Activated CD8-positive, alpha-beta memory T cell treated with anti-CD3 and anti-CD28 coated beads, Interleukin-2, amount 50 U/mL, for 4 hours (primary cell): Measurements from ENCODE around the gene DAB2.
"Not testable (repeated sequence)": the region's sequence is repeated elsewhere in the genome, so short reads cannot be mapped to it uniquely, and the experiment has no call there.

ENCODE experiments used
- DNase-seq: peaks from one replicate; pipeline ENCODE4 v3.0.0-alpha.2; 2020

The DAB2 gene

GRCh38 chr5:39417979-39418378, 6.8 kb downstream of the DAB2 start:
- DNase-seq = no peak

- DNase-seq = no peak
Measured at GRCh38 chr5:39415201-39415600, 9.6 kb downstream of the DAB2 start.

DNA sequence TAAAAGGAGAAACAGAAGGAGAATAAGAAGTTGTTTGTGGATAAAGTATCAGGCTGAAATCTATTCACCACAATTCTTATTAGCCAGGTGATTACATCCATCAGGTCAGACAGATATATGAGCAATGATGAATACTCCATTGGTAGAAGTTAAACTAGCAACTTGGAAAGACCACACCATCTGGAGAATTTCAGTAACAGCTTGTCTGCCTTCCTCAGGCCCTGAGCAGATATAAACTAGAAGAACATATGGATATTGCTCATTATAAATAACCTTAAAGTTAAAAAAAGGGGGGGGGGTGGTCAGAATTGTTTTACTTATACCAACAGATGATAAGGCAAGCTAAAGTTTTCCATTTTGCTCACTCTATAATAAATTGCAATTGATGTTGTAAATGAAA, 10.4 kb downstream of the DAB2 start:
- no peak for DNase-seq

DNA sequence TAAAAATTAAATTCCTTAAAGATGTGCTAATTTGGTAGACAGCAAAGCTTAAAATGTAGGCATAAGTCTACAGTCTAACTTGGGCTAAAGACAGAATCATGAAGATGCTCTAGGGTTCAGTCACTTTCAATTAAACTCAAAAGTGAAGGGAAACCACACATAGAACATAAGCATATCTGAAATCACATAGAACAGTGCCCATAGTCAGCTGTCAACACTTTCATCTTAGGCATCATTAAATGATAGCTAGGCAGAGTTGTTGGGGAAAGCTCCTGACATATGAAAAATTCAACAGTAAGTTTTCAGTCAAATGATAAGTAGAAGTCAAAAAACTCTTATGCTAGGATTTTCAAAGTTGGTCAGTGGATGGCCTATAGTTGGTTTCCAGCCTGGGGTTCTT, 11.0 kb downstream of the DAB2 start:
- DNase-seq = no peak

DNA sequence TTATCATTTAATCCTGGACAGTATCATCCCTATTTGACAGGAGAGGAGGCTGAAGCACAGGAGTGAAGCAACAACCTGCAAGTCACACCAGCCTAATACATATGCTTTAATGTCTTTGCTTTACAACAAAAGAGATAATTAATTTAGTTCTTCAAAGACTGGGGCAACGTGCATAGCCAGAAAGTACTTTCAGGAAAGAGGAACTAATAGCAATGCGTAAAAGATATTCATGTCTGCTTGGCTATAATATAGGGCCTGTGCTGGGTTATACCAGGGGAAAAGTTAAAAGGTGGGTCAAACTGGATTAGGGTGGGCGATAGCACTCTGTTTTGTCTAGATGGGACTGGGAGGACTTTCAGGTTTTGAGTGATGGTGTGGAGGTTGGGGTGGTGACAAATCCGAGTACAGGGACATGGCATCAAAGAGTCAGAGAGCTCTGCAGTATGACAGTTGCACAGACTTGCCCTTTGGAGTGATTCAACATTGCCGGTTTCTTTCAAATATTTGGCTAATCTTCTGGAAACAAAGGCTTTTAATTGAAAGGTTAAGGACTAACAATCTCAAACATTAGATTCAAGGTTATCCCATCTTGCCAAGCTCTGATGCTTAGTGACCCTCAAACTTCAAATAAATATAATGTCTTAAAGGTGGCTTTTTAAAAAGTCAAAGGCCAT, 11.9 kb downstream of the DAB2 start:
- DNase-seq = no peak

DNA sequence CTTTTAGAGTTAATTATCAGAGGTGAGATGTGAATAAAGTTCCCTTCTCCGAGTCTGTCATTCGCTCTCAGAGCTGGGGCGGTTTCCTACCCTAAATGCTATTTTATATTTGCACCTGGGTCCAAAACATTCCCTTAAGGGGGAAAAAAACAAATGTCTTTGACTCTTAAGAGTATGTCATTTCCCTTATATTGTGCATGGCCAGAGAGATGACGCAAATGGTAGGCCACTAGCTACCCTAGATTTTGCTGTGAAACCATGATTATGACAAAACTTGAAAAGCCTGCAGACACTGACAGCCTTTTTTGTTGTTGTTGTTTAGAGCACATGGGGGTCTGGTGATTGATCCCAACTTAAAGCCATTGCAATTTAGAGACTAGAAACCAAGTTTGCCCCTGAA, 12.8 kb downstream of the DAB2 start:
- DNase-seq = no peak

DNA sequence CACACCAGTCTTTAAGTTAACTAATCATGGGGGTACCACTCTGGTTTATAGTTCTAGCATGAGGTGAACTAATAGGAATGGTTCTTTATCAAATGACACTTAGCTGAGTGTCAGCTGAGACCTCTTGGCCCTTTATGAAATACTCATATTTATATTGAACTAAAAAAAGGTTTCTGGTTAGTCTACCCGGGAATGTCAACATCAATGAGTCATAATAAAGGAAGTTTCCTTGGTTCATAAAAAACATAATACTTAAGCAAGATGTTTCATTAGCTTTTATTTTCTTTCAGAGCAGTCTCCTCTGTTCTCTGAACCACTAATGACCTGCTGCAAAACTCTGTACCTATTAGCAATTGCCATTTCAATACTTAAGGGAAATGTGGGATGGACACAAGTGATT, 13.7 kb downstream of the DAB2 start:
- no peak for DNase-seq

GRCh38 chr5:39409033-39409432, 15.7 kb downstream of the DAB2 start:
- no peak for DNase-seq

DNA sequence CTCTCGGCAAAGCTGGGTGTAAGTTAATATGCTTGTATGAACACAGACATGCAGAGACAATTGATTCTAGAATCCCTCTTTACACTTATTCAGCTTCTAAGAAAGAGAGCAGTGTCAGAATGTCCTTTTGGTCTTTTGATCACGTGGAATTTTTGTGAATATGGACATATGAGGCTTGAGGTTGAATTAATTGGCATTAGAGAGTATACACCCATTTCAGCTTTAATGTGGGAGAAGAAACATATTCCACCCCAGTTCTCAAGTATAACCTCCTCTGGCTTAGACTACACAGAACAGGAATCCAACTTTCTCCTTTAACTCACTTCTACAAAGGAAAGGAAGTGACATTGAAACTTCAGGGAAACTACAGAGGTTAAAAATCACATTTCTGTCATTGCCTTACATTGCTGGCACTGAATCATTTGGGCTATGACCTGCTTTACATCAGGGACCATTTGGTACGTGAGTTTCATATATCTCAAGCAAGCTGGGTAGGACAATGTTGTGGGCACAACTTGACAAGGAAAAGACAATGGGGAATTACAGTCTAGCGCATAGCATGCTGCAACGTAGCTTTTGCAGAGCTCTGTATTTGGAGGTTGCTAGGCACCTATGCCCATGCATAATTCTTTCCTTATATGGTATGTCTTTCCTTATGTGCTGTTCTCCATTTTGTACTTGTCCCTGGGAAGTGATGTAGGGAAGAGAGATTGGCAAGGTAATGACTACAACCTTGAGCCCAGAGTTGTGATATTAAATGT, 19.5 kb downstream of the DAB2 start:
- DNase-seq = no peak

GRCh38 chr5:39403761-39404160, 21.0 kb downstream of the DAB2 start:
- not testable (repeated sequence) for DNase-seq

DNA sequence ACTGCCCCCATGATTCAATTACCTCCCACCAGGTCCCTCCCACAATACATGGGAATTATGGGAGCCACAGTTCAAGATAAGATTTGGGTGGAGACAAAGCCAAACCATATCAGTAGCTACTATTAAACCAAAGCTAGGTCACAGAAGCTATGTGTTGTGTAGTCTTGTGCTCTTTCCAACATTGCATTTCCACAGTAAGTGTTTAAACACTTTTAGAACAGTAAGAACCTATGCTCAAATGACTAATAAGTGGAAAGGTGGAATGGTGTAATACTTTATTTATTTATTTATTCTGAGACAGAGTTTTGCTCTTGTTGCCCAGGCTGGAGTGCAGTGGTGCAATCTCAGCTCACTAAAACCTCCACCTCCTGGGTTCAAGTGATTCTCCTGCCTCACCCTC, 22.6 kb downstream of the DAB2 start:
- not testable (repeated sequence) for DNase-seq

DNA sequence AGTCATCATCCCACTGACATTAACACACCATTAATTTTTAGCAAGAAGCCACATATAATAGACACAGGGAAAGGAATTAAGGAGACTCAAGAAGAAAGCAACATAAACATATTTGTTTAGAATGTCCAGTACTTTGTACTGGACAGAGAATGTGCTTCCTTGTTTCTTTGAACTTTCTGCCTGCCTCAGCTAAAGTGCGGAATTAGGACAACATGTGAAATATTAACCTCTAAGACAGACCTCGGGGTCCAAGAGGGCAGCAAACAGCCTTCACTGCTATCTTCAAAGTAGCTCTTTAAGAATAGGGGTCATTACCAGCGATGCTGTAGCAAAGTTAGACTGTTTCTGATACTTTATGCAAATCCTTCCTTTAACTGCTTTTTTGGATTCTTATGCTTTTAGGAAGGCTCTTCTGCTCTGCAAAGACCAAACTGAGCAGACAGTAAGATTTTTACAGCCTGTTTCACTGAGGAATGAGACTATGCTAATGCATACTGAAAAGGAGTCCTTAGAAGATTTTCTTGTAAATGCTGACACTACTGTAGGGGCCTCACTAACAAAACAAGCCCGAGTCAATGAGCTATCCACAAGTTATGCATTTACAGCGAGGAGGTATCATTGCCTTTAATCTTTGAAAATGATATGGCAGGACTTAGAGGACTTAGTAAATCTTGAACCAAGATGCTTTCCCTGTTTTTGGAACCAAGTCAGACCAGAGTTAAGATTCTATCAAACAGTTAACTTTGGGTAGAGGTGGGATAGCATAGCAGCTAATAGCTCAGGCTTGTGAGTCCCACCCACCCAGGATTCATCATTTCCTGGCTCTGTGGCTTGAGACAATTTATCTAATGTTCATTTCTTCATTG, 23.8 kb downstream of the DAB2 start:
- no peak for DNase-seq

DNA sequence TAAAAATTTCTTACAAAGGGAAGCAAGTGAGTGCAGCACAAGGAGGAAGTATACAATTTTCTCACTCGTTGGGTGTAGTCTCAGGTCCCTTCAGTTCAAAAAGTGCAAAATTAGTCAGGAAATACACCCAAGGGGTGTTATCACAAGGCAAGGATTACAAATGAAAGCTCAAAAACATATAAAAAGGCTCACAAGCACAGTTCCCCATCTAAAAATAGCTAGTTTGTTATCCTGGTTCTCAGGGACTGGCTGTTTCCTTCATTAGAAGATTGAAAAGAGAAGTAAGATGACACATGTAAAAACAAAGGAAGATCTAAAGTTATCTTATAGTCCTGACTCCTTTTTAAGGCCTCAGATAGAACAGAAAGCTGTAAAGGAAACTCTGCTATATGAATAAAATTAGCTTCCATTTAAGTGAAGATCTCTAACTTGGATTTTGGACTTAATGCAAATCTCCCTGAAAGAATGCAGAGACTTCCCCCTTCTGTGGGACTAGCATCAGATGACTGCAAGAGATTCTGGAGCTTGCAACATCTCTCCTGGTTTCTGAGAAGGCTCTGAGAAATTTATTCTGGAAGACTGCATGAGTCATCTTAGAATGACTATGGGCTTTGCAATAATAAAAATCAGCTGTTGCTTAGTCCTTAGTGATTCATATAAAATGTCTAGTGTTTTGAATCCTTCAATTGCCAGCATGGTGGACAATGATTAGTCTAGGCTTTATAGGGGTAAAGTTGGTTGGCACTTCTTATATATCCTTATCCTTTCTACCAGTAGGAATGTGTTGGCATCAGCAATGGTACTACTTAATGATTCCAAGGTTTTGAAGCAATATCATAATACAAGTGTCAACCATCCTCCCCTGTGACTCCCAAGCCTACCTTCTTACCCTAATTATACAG, 25.4 kb downstream of the DAB2 start:
- no peak for DNase-seq

- DNase-seq = no peak
Measured at GRCh38 chr5:39396843-39397242, 27.9 kb downstream of the DAB2 start.

DNA sequence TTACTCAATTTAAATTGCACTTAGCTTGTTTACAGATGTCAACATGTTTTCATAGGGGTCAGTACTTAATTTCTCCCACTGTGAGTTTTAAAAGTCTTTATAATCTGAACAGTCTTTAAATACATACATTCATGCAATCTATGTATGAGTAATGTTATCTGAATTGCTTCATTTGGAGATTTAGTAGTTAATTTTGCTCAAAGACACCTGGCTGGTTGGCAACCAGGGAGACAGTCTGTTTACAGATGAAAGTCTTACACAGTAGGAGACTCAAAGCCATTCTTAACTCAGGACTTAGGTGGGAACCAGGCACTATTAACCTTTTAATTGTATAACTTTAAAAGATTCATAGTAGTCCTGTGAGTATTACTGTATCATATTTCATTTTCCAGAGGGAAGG, 29.3 kb downstream of the DAB2 start:
- no peak for DNase-seq

GRCh38 chr5:39394946-39395345, 29.8 kb downstream of the DAB2 start:
- no peak for DNase-seq

DNA sequence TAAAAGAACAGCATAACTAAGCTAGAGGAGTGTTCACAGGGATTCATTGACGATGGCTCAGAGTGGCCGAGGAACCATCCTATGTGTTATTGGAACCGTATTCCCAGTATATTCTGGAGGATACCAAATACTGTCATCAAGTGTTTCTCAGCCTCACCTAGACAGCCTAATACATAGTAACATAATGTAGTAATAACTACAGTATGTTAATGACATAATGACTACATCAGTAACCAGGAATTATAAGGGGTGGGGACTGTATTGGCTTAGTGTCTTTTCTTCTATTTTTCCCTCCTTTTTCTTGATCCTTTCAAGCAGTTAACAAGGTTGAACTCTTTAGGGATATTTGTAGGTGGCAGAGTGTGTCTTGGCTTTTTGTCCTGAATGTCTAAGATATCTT, 33.8 kb downstream of the DAB2 start:
- DNase-seq = no peak

- DNase-seq = no peak
Measured at GRCh38 chr5:39387293-39387692, 37.5 kb downstream of the DAB2 start.

DNA sequence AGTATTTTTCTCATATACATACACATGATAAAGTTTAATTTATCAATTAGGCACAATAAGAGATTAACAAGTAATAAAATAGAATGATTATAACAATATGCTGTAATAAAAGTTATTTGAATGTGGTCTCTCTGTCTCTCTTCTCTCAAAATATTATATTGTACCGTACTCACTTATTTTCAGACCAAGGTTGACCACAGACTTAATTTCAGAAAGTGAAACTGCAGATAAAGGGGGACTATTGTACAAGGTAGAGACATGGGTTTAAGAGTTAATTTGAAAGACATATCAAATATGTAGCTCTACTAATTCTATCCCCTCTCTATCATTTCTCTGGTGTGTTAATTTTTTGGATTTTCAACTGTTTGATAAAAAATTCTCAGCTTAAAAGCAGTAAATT, 40.5 kb downstream of the DAB2 start:
- no peak for DNase-seq

GRCh38 chr5:39381376-39381775, 43.4 kb downstream of the DAB2 start:
- no peak for DNase-seq

DNA sequence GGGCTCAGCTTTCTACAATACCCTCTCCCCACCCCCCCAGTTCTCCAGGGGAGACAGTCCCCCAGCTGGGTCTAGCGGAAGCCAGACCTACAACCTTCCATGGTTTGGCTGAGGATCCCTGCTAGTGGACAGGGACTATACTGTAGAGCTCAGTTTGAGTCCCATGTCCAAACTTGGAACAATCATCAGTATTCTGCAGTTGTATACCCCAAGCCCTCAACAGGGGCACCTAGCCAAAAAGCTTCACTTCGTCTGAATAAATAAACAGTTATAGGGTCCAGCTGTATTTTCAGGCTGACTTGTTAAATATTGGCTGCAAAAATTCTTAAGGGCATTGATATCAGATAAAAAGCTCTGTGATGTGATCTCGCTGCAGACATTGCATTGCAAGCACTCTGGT, 45.1 kb downstream of the DAB2 start:
- no peak for DNase-seq

DNA sequence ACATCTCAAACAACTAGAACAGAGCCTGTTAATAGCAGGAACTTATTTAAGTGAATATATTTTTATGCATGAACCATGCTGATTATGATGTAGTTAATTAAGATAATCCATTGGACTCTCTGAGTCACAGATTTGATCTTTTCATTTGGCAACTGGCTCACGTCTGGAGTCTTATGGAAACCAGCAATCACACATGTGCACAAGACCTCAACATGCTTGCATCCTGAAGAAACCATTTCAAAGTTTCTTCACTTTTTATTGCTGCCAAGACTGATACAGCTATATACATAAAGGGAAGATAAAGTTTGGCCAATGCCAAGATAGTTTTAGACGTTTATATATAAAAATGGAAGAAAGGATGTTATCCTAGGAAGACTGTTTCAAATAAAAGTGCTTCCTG, 47.2 kb downstream of the DAB2 start:
- DNase-seq = no peak

DNA sequence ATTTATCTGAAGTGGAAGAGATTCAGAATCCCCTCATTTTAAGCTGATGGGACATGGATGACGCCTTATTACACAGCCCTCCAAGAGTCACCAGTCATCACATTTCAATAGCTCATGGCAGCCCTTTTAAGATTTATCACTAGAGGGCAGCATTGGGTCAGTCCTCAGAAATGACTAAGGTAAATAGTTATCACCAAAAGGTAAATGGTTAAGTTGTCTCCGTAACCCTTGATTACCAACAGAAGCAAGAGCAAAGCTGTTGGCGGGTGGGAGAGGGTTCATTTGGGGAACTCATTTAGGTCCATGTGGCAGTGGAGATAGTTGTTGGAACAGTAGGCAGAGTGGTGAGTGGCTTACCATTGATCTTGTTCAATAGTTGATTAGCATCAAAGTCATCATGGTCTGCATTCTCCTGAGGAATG, 48.5 kb downstream of the DAB2 start:
- DNase-seq = no peak
